EL (cell line): ENCODE measurements around the gene FLOT1.
"Not testable (repeated sequence)": the region's sequence is repeated elsewhere in the genome, so short reads cannot be mapped to it uniquely, and the experiment has no call there.

Experiments
- DNase-seq: peaks from one replicate; pipeline ENCODE4 v3.0.0-alpha.2; 2016

FLOT1 gene

GRCh38 chr6:30743099-30744053 lies 889 bp upstream of the FLOT1 start:
- DNase-seq, result peak; percentile 41

DNA sequence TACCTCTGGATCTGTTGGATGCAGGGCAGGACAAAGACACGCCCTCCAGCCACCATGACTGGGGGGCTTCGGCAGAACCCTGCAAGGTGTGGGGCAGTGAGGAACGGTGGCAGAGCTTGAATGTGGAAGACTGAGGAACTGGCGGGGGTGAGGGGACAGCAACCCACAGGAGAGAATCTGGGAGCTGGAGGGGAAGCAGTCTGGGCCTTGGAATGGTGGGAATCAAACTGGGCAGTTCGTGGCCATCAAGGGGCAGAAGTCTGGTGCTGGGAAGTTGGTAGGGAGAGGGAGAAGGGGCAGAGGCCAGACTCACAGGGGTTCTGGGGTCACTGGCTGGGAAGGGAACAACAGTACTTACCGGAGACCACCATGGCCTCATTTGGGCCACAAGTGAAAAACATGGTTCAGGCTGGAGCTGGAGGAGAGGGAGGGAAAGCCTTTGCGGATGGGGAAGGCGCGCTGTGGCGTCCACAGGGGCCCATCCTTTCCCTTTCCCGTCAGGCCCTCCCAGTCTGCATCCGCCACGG lies 635 bp downstream of the FLOT1 start:
- DNase-seq, result peak; percentile 33

GRCh38 chr6:30741063-30741779 lies 1.3 kb downstream of the FLOT1 start:
- DNase-seq, result no peak

- no peak for DNase-seq
Observed at GRCh38 chr6:30740540-30740870, 2.0 kb downstream of the FLOT1 start.

DNA sequence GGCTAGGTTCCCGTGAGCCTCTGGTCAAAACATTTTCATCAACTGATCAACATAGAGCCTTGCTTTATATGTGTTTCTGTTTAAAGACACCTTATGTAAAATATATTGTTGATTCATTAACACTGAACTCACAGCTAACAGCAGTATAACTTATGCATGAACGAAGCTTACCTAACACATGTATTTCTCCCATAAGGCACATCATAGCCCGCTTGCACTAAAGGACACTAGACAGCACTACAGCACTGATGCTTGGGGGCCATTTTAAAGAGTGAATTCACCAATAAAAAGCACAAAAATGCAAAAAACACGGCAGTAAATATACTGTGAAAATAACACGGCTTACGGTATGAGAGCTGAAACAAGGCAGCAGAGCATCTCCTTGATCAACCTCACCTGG lies 4.0 kb downstream of the FLOT1 start:
- no peak for DNase-seq

- DNase-seq, result no peak
Observed at GRCh38 chr6:30735668-30736314, 6.7 kb downstream of the FLOT1 start.

DNA sequence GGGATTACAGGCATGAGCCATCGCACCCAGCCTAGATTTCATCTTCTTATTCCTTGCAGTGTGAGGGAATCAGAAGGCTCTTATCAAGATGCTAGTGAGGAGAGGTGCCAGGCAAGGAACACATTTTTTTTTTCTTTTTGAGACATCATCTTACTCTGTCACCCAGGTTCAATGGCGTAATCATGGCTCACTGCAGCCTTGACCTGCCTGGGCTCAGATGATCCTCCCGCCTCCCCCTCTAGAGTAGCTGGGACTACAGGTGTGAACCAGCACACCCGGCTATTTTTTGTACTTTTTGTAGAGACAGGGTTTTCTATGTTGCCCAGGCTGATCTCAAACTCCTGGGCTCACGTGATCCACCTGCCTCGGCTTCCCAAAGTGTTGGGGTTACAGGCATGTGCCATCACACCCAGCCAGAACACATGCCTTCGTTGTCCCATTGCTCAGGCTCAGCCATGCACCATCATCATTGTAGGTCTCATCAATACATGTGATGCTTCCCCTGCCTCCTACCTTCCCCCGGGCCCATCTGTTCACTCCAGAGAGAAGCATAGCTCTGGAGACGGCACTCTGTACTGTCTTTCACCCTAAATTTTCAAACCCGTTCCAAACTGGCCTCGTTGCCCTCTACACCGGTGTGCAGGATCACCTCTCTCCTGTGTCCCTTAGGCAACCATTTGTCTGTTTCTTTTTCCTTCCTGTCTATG lies 10.1 kb downstream of the FLOT1 start:
- DNase-seq, result no peak

DNA sequence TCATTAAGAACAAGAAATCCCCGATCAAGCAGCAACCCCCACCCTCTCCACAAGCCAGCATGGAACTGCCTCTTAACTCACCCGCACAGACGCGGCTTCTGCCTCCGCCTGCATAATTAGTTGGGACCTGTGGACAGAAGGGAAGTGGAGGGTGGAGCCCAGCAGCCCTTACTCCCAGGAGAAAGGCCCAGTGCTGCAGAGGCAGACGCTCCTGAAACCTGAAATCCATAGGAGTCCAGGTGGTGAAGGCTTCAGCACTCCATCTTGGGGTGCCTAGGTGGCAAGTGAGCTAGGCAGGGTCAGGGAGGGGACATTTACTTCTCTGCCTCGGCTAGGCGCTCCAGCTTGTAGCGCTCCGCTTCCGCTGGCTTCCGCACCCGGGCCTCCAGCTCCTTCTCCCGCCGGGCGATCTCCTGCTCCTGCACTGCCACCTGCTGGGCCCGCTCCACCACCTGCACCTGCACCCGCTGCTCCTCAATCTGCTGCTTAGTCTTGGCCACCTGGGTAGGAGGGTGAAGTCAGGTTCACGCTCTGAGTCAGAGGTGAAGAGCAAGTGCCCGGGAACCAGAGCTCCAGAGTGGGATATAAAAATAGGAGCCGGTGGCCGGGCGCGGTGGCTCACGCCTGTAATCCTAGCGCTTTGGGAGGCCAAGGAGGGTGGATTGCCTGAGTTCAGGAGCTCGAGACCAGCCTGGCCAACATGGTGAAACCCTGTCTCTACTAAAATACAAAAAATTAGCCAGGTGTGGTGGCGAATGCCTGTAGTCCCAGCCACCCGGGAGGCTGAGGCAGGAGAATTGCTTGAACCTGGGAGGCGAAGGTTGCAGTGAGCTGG lies 11.7 kb downstream of the FLOT1 start:
- peak; percentile 39 for DNase-seq

DNA sequence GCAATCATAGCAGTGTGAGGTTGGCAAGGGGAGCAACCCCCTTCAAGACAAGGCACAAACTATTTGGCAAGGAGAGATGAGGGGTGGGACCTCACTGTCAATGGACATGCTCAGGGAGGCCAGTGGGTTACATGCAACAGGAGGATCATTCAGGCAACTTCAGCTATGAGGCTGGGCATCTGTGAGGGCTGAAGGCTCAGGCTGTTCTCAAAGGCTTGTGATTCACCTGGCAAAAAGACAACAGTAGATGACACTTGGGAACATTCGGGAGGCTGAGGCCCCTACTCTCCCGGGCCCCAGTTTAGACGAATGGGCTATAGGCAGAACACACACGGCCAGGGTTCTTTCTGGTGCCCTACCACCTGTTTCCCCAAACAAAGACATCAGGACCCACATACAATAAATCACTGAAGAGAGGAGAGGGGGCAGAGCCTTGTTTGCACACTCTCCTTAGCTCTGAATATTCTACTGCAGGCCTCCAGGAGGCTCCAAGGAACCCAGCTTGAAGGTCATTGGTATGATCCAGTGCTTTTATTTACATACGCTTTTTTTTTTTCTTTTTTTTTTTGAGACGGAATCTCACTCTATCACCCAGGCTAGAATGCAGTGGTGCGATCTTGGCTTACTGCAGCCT lies 14.4 kb downstream of the FLOT1 start:
- DNase-seq, result peak; percentile 56

- peak; percentile 45 for DNase-seq
Observed at GRCh38 chr6:30726506-30727413, 15.7 kb downstream of the FLOT1 start.

DNA sequence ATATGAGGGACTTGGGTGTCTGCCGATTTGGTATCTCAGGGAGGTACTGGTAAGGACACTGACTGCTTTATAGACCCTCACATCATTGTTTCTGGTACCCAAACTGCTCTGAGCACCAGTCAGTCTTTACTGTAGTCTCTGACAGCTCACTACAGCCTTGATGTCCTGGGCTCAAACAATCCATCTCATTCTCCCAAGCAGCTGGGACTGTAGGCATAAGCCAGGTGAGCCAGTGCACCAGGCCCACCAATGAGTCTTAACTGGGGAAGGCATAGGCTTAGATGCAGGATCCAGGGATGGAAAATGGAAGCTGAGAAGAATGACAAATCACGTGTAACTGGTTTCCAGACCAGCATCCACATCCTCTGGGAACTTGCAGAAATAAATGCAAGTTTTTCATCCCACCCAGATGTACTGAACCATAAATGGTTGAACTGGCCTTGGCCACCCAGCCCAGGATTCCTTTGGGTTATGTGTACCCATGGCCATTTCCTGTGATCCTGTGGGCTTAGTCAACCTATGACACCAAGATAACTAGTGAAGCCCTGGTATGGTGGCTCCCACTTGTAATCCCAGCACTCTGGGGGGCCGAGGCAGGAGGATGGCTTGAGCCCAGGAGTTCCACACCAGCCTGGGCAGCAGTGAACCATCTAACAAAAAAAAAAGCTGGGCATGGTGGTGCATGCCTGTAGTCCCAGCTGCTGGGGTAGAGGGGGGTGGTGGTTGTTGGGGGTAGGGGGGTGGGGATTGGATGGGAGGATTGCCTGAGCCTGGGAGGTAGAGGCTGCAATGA lies 16.6 kb downstream of the FLOT1 start:
- DNase-seq, result peak; percentile 74

DNA sequence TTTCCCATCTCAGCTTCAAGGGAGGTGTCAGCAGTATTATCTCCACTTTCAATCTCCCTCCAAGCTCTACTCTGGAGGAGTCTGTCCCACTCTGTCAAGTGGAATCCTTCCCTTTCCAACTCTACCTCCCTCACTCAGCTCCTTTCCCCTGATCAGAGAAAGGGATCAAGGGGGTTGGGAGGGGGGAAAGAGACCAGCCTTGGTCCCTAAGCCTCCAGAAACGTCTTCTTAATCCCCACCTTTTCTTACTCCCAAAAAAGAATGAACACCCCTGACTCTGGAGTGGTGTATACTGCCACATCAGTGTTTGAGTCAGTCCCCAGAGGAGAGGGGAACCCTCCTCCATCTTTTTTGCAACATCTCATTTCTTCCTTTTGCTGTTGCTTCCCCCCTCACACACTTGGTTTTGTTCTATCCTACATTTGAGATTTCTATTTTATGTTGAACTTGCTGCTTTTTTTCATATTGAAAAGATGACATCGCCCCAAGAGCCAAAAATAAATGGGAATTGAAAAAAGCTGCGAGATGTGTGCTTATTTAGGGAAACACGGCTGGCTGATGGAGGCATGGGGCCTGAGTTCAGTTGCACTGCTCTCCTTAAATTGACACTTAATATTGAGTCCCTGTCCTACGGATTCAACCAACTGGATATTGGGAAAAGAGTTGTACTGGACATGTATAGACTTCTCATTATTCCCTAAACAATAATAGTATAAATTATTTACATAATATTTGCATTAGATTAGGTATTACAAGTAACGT lies 17.4 kb downstream of the FLOT1 start:
- DNase-seq, result no peak

- DNase-seq, result not testable (repeated sequence)
Observed at GRCh38 chr6:30723843-30724741, 18.4 kb downstream of the FLOT1 start.

GRCh38 chr6:30723159-30723842 lies 19.2 kb downstream of the FLOT1 start:
- DNase-seq, result not testable (repeated sequence)

DNA sequence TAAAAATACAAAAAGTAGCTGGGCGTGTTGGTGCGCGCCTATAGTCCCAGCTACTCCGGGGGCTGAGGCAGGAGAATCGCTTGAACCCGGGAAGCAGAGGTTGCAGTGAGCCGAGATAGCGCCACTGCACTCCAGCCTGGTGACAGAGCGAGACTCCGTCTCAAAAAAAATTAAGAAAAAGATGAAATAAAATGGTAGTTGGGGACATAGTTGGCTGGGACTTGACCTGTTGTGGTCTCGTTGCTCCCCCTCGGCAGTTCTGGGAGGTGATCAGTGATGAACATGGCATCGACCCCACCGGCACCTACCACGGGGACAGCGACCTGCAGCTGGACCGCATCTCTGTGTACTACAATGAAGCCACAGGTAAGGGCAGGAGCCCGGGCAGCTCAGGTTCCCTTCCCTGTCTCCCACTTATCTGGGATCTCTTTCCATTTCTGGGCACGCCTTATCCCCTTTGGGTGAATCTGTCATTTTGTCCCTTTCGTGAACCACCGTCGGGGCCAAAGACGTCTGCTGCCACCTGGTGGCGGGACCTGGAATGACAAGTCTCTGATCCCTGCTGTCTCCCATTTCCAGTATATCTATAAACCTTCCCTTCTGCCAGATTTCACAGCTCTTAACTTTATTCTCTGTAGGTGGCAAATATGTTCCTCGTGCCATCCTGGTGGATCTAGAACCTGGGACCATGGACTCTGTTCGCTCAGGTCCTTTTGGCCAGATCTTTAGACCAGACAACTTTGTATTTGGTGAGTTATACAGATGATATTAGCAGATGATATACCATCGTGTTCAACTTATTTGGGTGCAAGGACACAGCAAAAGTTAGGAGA lies 20.0 kb downstream of the FLOT1 start:
- peak; percentile 82 for DNase-seq

DNA sequence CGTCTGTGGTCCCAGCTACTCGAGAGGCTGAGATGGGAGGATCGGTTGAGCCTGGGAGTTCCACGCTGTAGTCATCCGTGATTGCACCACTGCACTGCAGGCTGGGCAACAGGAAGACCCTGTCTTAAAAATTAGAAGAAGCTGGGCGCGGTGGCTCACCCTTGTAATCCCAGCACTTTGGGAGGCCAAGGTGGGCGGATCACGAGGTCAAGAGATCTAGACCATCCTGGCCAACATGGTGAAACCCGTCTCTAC lies 20.5 kb downstream of the FLOT1 start:
- peak; percentile 27 for DNase-seq
